DMS 273 treated with DMSO at 0.1 percent for 48 hours (cell line): ENCODE measurements around the gene GGACT.

Experiments used
- DNase-seq: peaks from one replicate; lab custom pipeline; 2025; lab: John Stamatoyannopoulos, UW

The GGACT gene

DNA sequence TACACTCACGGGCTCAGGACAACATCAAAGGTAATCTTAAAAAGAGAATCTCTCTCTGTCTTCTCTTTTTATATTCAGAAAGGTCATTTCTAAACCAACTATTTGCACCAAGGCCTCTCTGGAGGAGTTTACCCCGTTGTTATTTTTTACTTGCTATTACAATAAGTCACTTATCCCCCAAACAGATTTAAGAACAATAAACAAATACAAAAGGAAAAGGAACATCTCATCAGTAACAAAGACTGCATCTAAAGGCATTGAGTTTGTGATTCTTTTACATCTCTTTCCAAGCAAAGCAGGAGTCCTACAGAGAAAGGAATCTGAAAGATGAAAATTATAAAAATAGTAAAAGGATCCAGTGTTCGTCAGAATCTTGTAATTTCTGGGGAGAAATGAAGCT is 75.4 kb downstream of the GGACT start:
- no peak for DNase-seq

DNA sequence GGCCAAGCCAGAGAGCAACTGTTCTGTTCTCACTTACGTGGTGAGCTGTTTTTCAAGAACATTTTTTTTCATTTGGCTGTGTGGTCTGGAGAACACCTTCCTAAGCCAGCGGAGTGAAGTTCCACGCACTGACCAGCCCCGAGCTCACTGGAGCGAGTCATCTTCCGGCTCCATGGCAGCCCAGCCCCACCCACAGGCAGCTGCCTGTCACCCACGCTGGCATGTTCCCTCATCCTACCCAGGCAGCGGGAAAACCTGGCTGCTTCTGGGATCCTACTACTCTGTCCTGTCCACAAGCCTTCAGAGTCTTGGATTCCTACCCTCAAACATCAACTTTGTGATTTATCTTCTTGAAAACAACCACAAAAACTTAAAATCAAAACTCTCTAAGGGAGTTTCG is 76.2 kb downstream of the GGACT start:
- DNase-seq: no peak

GRCh38 chr13:100511466-100511865 is 77.1 kb downstream of the GGACT start:
- DNase-seq: no peak

GRCh38 chr13:100510208-100510957 is 78.2 kb downstream of the GGACT start:
- no peak for DNase-seq

- DNase-seq: no peak
Measured at GRCh38 chr13:100508996-100509395, 79.6 kb downstream of the GGACT start.

GRCh38 chr13:100508455-100508854 is 80.1 kb downstream of the GGACT start:
- no peak for DNase-seq

DNA sequence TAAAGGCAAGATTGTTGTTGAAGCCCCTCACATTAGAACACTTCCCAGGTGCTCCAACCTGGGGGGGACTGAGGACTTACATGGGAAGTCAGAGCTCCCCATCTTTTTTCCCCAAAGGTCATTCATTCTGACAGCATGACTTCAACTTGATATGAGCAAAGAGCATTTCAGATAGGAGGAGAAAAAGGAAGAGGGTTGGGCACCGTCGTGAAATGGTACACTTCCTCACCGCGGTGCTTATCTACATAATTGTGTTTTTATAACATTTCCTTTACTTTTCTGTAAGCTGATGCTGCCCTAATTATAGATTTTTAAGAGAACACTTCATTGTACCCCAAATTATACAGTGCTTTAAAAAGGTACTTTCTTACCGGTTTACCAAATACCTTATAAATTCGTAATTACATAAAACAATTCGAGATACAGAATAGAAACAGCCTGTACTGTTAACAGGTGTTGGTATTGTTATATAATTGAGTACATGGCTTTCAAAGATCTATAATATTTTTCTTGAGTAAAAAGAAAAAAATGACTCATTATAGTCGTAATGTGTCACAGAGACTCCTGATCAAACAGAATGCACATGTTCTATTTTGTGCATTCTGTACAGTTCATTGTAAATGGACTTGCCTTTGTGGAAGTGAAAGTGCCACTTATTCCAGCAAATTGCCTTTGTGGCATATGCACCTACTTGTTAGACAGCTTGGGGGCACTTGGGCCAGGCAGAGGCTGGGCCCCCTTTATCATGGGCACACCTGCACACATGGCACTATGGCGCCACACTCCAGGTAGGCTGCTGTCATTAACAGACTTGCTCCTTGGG is 81.8 kb downstream of the GGACT start:
- DNase-seq: no peak

DNA sequence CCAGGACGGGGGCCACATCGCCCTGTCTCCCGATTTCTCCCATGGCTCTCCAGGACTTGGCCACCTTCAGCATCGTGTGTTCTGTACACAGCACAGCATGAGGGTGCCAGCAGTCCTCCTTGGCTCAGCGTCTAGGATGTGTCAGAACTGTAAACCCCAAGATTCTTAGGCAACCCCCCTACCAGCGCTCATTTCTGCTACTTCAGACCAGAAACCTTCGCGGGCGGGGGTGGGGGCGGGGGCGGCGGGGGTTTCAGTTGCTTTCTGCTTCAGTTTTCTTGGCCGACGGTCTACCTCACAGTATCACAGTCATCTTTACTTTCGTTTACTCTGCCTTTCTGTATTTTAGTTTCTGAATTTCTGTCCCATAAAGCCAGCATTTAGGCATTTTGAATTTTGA is 82.4 kb downstream of the GGACT start:
- DNase-seq: no peak

GRCh38 chr13:100503622-100504021 is 85.0 kb downstream of the GGACT start:
- DNase-seq: no peak

DNA sequence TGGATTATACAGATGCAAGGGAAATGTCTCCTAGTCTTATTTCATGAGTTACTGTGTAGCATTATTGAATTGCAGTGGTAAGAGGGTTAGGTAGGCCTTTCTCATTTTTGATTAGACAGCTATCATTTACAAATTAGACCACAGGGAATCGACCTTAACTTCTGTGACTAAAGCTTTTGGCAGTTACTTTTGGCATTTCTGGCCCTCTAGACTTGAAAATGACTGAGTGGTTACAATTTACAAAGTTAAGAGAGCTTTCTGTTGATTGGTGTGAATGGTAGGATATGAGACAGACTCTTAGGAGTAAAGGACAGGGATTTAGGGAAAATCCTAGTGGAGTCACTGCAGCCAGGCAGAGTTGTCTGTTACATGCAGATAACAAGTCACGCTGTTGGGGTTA is 86.1 kb downstream of the GGACT start:
- DNase-seq: no peak

GRCh38 chr13:100497389-100497788 is 91.2 kb downstream of the GGACT start:
- no peak for DNase-seq

DNA sequence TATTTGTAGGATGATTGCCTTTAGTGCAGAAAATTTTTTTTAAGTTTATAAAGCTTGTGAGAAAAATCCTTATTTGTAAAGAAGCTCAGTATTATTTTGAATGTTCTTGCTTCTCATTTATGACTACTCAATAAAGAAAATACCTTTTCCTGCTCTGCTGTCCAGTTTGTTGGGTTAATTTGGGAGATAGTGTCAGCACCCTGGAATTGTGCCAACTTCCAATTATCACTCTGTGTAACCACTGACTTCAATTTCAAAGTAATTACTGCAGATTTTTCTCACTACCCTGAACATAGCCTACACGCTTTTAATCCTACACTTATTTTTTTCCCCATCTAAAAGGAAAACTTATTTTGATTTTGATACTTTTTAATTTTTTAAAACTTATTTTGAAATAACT is 93.1 kb downstream of the GGACT start:
- DNase-seq: no peak

DNA sequence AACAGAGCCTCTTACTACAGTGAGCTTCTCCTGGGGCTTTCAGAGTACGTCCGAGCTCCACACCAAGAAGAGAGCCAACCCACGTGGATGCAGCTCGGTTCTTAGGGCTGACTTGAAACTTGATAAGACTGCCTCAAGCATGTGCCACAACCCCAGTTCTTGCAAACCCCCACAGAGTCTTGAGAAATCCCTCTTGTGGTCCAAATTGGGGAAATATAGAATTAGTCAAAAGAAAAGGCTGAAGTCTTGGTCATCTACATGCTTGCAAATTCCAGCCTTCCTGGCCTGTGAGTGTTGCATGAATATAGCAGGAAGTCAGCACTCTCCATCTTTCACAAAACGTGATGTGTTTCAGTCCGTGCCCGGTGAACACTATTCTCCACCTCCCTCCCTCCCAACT is 95.2 kb downstream of the GGACT start:
- DNase-seq: no peak

- no peak for DNase-seq
Measured at GRCh38 chr13:100491164-100491842, 97.3 kb downstream of the GGACT start.

GRCh38 chr13:100490692-100491091 is 97.9 kb downstream of the GGACT start:
- DNase-seq: no peak

DNA sequence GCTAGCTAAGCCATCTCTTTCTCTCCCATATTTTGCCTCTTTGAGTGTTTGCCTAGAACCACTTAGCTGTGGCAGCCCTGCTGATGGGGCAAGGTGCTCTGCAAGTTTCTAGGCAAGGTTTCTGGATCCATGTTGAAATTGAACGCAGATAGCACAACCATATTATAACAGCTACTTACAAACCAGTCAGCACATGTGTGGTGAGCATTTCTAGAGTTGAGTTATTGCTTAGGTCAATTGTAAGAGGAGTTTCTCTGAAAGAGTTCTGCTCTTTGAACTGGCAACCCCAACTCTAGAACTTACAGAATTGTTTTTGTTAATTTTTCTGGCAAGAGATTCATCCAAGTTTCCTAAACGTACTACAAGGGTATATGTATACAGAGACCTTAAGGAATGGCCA is 103.3 kb downstream of the GGACT start:
- no peak for DNase-seq

DNA sequence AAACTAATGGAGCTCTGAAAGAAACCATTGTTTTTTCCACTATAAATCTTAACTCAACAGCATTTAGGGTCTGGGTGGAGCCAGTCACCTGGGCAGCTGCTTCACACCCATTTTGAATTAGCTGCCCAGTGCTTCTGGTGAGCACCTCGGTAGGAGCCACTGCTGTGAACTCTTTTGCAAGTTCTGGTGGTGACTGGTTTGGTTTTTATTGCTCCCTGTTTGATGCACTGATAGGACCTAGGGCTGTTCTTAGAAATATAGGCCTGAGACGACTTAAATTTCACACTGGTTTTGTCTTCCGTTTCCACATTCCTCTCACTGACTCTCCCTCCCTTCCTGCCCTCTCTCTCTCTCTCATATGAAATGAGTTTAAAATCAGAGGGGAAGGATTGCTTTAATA is 103.9 kb downstream of the GGACT start:
- no peak for DNase-seq

DNA sequence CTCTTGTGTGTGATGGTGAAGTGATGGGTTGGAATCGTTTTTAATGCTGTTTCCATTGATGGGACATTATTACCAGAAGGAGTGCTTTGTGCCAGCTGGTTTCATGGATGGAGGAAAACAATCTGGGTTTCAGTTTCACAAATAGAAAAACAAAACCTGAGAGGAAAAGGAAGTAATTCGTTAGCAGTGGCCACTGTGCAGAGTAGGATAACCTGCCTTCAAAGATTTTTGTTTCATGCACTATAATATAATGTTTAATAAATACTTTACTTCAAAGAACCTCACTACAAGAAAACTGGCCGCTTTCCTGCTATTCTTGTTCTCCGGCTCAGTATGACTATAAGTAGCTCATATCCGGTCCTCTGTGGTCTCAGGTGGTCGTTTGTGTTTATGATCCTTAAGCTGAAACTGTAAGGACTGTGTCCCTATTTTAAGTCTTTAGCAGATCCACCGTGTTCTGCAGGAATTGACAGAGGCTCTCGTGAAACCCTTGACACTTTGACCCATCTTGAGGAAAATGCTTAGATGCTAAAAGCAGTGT is 104.7 kb downstream of the GGACT start:
- no peak for DNase-seq

GRCh38 chr13:100483139-100483538 is 105.5 kb downstream of the GGACT start:
- no peak for DNase-seq

DNA sequence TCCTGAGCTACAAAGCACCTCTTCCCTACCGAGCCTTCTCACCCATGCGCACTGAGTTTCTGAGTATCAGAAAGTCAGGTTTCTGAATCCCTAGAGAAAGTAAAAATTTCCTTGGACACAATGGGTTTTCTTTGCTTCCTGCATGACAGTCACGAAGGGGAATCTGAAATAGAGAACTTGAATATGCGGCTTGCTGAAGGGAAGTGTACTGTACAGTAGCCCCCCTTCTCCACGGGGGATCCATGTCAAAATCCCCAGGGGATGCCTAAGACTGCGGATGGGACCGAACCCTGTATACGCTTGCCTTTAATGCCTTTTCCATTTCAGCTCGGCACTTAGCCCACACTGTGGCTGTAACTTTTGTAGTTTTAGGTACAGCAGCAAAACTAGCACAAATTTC is 107.9 kb downstream of the GGACT start:
- DNase-seq: no peak
